Measurements from ENCODE around the gene CHST8. TPM values are rescaled to one million over a fixed set of nuclear protein-coding genes. Genes with fewer than 3 reads are reported as not detected.
A peak's percentile ranks its signal among the peaks of the same experiment; 100 is the strongest.

The CHST8 gene
- total RNA-seq, 1 donor: not detected

GRCh38 chr19:33684538-33685232 lies 62.9 kb downstream of the CHST8 start:
- no peaks in the 10 kb centered on the region for H4K20me1 ChIP-seq (ENCODE audit: insufficient read depth, low read length)
- no peak for TF ChIP-seq CTCF (IDR thresholded peaks at IDR 0.05; ENCODE audit: extremely low read depth, low read depth, low read length)
- no peak overlapping the region for H3K4me3 ChIP-seq (ENCODE audit: insufficient read depth, low read length)
- H3K9me3 ChIP-seq (ENCODE audit: low read depth, low read length): no peaks in the 10 kb centered on the region
- H3K4me1 ChIP-seq (ENCODE audit: insufficient read depth, low read length): no peaks in the 10 kb centered on the region
- H3K36me3 ChIP-seq (ENCODE audit: insufficient read depth, low read length): no peaks in the 10 kb centered on the region
- H3K4me2 ChIP-seq (ENCODE audit: insufficient read depth, low read length): no peak overlapping the region
- no peak for DNase-seq (ENCODE audit: insufficient read length, low spot score, missing footprints)
- H3K27ac ChIP-seq (ENCODE audit: low read depth, low read length): no peak overlapping the region
- no peak overlapping the region for H2AFZ ChIP-seq (ENCODE audit: low read length)
- H3K27me3 ChIP-seq (ENCODE audit: insufficient read depth, low read length): peaks cover 3% of the 10 kb centered on the region
- H3K79me2 ChIP-seq (ENCODE audit: insufficient read depth, low read length): no peaks in the 10 kb centered on the region

DNA sequence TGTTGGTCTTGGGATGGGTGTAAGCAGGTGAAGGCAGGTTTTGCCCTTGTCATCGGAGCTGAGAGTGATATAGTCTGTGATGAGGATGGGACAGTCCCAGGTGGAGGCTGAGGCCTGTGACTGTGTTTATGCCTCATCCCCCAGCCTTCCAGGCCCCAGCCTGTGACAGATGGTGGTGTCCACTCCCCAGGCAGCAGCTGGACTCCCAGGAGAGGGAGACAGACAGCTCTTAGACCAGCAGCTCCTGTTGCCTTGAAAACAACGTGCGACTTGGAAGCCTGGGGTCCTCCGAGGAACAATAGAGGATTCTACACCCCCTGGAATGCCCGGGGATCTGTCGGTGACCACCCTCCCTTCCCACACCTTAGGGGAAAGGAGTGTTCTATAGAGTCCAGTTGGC lies 63.8 kb downstream of the CHST8 start:
- Histone ChIP-seq H2AFZ (ENCODE audit: low read length) (no peak overlapping the region), H3K4me2 (ENCODE audit: insufficient read depth, low read length) (no peak overlapping the region), H4K20me1 (ENCODE audit: insufficient read depth, low read length) (no peaks in the 10 kb centered on the region), H3K27me3 (ENCODE audit: insufficient read depth, low read length) (peaks cover 3% of the 10 kb centered on the region), H3K36me3 (ENCODE audit: insufficient read depth, low read length) (no peaks in the 10 kb centered on the region), H3K79me2 (ENCODE audit: insufficient read depth, low read length) (no peaks in the 10 kb centered on the region), H3K27ac (ENCODE audit: low read depth, low read length) (no peak overlapping the region), H3K9me3 (ENCODE audit: low read depth, low read length) (no peaks in the 10 kb centered on the region), H3K4me1 (ENCODE audit: insufficient read depth, low read length) (no peaks in the 10 kb centered on the region), H3K4me3 (ENCODE audit: insufficient read depth, low read length) (no peak overlapping the region)
- DNase-seq (ENCODE audit: insufficient read length, low spot score, missing footprints): no peak
- TF ChIP-seq CTCF (IDR thresholded peaks at IDR 0.05; ENCODE audit: extremely low read depth, low read depth, low read length): no peak

DNA sequence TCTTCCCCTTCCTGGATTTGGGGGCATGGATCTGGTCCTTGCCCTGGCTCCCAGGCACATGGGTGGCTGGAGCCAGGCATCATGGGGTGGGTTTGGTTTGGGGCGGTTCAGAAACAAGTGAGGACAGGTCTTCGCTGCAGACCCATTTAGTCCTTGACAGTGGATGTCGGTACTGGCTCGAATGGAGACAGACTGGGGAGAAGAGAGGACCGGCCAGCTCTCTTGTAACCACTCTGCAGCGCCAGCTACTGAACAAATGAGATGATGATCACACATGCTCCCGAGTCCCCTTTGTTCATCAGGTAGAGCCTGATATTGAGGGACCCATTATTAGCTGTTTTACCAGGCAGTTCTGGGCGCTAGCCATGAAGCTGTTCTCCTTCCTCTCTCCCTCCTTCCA lies 64.5 kb downstream of the CHST8 start:
- no peaks in the 10 kb centered on the region for H3K9me3 ChIP-seq (ENCODE audit: low read depth, low read length)
- peaks cover 3% of the 10 kb centered on the region for H3K27me3 ChIP-seq (ENCODE audit: insufficient read depth, low read length)
- no peak for TF ChIP-seq CTCF (IDR thresholded peaks at IDR 0.05; ENCODE audit: extremely low read depth, low read depth, low read length)
- H3K36me3 ChIP-seq (ENCODE audit: insufficient read depth, low read length): no peaks in the 10 kb centered on the region
- no peaks in the 10 kb centered on the region for H3K4me1 ChIP-seq (ENCODE audit: insufficient read depth, low read length)
- H3K79me2 ChIP-seq (ENCODE audit: insufficient read depth, low read length): no peaks in the 10 kb centered on the region
- no peak overlapping the region for H3K4me3 ChIP-seq (ENCODE audit: insufficient read depth, low read length)
- H4K20me1 ChIP-seq (ENCODE audit: insufficient read depth, low read length): no peaks in the 10 kb centered on the region
- H3K27ac ChIP-seq (ENCODE audit: low read depth, low read length): no peak overlapping the region
- DNase-seq (ENCODE audit: insufficient read length, low spot score, missing footprints): peak; percentile 59
- H2AFZ ChIP-seq (ENCODE audit: low read length): no peak overlapping the region
- H3K4me2 ChIP-seq (ENCODE audit: insufficient read depth, low read length): no peak overlapping the region

- TF ChIP-seq CTCF (IDR thresholded peaks at IDR 0.05; ENCODE audit: extremely low read depth, low read depth, low read length): no peak
- H2AFZ ChIP-seq (ENCODE audit: low read length): no peak overlapping the region
- no peaks in the 10 kb centered on the region for H3K36me3 ChIP-seq (ENCODE audit: insufficient read depth, low read length)
- H3K4me1 ChIP-seq (ENCODE audit: insufficient read depth, low read length): no peaks in the 10 kb centered on the region
- H4K20me1 ChIP-seq (ENCODE audit: insufficient read depth, low read length): no peaks in the 10 kb centered on the region
- DNase-seq (ENCODE audit: insufficient read length, low spot score, missing footprints): peak; percentile 51
- H3K27ac ChIP-seq (ENCODE audit: low read depth, low read length): no peak overlapping the region
- peaks cover 3% of the 10 kb centered on the region for H3K27me3 ChIP-seq (ENCODE audit: insufficient read depth, low read length)
- no peaks in the 10 kb centered on the region for H3K9me3 ChIP-seq (ENCODE audit: low read depth, low read length)
- no peak overlapping the region for H3K4me2 ChIP-seq (ENCODE audit: insufficient read depth, low read length)
- H3K79me2 ChIP-seq (ENCODE audit: insufficient read depth, low read length): no peaks in the 10 kb centered on the region
- no peak overlapping the region for H3K4me3 ChIP-seq (ENCODE audit: insufficient read depth, low read length)
Observed at GRCh38 chr19:33686687-33687480, 65.1 kb downstream of the CHST8 start.

Measured in osteoblast (primary cell).